Measurements from ENCODE around the gene CFAP61.

DNA sequence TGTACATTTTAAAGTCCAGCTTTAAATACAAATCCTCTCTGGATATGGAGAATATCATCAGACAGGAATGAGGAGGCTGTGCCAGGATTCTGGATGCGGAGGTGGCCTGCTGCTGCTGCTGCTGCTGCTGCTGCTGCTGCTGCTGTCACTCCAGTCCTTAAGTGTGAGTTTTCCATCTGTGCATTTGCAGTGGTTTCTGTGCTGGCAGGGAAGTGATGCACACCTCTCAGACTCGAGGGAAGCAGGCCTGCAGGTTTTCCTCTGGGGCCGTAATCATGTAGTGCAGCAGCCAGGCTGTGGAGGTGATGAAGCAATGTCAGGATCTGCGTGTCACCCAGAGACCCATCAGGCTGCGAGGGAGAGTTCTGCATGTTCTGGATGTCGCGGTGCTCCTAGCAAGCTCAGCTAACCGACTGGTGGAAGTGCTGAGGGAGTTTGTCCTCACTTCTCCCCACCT, 32.0 kb downstream of the CFAP61 start:
- TF ChIP-seq COPS2 (conservative IDR thresholded peaks at IDR 0.05) (no peak), USF2 (CRISPR knock-in tag; IDR thresholded peaks at IDR 0.05) (no peak), RFX5 (IDR thresholded peaks at IDR 0.05; ENCODE audit: low read depth, low read length) (no peak)
- TF ChIP-seq, protein P1, sequence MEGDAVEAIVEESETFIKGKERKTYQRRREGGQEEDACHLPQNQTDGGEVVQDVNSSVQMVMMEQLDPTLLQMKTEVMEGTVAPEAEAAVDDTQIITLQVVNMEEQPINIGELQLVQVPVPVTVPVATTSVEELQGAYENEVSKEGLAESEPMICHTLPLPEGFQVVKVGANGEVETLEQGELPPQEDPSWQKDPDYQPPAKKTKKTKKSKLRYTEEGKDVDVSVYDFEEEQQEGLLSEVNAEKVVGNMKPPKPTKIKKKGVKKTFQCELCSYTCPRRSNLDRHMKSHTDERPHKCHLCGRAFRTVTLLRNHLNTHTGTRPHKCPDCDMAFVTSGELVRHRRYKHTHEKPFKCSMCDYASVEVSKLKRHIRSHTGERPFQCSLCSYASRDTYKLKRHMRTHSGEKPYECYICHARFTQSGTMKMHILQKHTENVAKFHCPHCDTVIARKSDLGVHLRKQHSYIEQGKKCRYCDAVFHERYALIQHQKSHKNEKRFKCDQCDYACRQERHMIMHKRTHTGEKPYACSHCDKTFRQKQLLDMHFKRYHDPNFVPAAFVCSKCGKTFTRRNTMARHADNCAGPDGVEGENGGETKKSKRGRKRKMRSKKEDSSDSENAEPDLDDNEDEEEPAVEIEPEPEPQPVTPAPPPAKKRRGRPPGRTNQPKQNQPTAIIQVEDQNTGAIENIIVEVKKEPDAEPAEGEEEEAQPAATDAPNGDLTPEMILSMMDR (IDR thresholded peaks at IDR 0.05 in 2 of 3, conservative IDR thresholded peaks at IDR 0.05 in 1 of 3; ENCODE audit: insufficient read depth in 2 of 3, low read depth in 1 of 3, low read length in 3 of 3), result no peak
